GM19240 (cell line): ENCODE measurements around the gene STIM2.
"Not testable (repeated sequence)": the region's sequence is repeated elsewhere in the genome, so short reads cannot be mapped to it uniquely, and the experiment has no call there.

Source experiments
- DNase-seq: peaks from one replicate; pipeline ENCODE4 v3.0.0; 2011; ENCODE audit warnings: low spot score; ENCODE audit not compliant: insufficient read length

Gene STIM2

DNA sequence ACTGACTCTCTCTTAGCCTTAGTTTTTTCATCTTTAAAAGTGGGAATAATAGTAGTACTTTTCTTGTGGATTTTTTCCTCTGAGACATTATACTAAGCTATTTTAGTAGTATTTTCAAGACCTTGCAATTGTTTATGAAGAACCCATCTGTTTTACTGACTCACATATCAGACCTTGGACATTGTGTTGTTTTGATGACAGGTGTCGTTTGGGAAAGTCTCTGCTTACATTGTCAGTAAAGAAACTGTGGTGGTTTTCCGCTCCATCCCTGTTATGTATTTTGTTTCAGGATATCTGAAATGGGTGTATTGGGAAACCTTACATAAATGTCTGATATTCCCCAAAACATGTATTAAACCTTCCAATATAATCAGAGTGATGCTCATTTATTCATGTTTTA is 92.2 kb downstream of the STIM2 start:
- DNase-seq, result no peak

GRCh38 chr4:26953366-26953765 is 92.7 kb downstream of the STIM2 start:
- DNase-seq, result no peak

GRCh38 chr4:26953770-26954423 is 93.3 kb downstream of the STIM2 start:
- no peak for DNase-seq

DNA sequence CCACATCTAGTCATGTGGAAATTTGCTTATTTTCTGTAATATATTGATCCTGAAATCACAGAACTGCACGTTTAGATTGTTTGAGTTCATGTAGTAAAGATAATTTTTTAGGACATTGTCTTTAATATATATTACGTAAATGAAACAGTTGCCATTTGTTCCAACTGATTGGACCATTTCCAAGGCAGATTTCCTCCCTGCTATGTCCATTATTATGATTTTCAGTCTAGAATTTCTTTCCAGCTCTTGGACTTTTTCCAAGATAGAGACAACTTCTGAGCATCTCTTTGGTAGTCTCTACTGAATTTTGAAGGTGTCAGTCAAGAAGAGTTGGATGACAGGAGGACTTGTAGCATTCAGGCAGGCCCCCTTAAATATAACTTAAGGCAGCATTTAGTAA is 94.6 kb downstream of the STIM2 start:
- DNase-seq, result no peak

DNA sequence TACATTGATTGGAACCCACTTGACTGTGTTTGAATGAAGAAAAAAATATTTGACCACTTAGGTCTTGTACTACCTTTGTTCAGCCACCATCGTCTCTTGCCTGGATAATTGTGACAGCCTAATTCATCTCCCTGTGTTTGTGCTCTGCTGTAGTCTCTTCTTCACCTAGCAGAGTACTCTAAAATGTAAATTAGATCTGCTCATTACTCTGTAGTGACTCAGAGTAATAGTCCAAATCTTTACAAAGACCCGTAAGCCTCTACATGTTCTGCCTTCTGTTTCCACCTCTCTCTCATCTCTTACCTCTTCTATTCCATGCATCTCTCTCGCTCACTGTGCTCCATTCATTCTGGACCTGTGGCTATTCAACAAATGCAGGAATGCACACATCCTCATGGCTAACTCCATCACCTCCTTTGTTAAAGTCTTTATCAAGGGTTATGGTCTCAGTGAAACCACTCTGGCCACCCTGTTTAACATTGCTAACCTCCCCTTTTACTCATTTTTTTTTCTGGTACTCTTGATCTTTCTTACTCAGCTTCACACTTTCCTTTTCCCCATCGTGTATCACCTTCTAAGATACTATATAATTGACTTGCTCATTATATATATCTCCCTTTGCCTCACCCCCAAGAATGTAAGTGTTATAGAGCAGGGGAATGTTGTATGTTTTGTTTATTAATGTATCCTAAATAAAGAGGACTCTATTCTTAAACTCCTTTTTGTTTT is 98.4 kb downstream of the STIM2 start:
- no peak for DNase-seq

DNA sequence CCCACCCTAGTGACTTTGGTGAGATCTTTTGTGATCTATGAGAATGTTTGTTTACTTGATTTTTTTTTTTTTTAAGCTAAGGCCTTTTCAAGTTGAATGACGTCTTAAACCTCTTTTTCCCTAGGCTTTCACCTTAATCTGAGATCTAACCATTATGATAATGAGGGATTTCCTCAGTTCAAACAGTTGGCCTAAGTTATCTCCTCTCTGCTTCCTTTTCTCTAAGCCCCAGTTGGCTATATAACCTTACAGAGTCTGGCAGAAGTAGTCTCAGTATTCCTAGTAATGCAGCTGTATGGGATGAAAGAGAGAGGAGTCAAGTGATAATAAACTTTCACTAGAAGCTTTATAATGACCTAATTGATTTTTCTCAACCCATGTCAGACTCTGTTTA is 99.0 kb downstream of the STIM2 start:
- no peak for DNase-seq

- no peak for DNase-seq
These were observed 102.1 kb downstream of the STIM2 start for GRCh38 chr4:26962720-26963119.

- DNase-seq, result no peak
These were observed 103.9 kb downstream of the STIM2 start for GRCh38 chr4:26964512-26964911.

DNA sequence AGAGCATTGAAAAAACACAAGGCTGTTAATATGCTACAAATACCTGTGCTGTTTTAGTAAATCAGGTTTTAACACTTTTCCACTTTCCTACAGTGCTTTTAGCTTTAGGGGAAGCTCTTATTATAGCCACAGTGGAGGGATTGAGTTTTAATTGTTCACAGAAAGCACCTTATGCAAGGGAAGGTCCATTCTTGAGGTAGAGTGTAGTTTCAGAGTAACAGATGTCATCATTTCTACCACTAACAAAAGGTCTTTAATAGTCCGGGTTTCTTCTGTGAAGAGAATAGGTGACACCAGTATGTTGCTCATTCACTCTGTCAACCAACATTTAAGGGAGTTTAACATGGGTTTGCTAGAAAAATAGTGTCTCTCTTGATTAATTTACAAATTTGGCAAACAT is 104.4 kb downstream of the STIM2 start:
- no peak for DNase-seq

GRCh38 chr4:26975464-26976181 is 115.0 kb downstream of the STIM2 start:
- not testable (repeated sequence) for DNase-seq

DNA sequence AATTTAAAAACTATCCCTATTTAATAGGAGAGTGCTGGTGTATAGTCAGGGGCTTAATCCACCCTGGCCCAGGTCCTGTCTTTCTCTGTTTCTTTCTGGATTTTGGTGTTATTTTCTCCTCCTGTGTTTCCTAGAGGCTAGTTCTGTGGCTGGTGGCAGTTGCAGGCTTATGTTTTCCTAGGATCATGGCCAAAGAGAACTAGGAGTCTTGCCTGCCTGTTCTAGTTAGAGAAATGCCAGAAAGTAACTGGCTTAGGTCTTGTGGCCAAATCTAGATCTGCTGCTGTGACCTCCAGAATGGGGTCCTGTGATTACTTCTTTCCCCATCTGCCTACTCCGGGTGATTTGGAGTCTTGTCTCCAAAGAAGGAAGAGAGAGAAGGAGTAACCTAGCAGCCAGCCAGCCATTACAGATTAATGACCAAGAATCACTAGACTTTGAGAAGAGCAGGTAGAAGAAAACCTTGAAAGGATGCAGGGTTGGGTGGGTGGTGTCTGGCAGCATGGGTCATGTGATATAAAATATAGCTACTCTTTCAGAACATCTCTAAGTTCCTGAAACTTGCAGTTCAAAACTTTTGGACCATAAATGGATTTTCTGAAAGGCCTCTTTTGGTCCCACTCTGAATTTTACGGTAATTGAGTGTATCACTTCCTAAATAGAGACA is 117.9 kb downstream of the STIM2 start:
- DNase-seq, result no peak

GRCh38 chr4:26984896-26985295 is 124.3 kb downstream of the STIM2 start:
- DNase-seq, result no peak

GRCh38 chr4:26985873-26986272 is 125.2 kb downstream of the STIM2 start:
- no peak for DNase-seq

DNA sequence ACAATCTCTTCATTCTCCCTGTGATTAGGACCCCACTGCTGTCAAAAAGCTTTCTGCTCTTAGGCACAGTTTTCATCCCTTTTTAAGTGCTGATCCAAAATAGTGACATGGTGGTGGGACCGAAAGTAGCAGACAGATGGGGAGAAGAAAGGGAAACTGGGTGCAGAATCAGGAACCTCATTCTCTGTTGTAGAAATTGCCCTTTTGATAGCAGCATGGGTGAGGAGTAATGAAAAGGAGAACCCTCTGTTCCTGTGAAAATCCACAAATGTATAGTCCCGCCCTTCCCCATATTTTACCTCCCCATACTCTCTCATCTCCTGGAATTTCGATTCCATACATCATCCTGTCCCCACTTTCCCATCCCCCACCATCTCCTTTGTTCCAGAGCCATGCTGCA is 126.5 kb downstream of the STIM2 start:
- no peak for DNase-seq

DNA sequence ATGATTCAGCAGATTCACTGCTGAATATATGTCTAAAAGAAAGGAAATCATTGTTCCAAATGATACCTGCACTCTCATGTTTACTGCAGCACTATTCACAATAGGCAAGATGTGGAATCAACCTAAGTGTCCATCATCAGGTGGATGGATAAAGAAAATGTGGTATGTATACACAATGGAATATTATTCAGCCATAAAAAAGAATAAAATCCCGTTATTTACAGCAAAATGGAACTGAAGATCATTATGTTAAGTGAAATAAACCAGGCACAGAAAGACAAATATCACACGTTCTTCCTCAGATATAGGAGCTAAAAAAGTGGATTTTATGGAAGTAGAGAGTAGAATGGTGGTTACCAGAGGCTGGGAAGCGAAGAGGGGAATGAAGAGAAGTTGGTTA is 130.4 kb downstream of the STIM2 start:
- DNase-seq, result no peak

DNA sequence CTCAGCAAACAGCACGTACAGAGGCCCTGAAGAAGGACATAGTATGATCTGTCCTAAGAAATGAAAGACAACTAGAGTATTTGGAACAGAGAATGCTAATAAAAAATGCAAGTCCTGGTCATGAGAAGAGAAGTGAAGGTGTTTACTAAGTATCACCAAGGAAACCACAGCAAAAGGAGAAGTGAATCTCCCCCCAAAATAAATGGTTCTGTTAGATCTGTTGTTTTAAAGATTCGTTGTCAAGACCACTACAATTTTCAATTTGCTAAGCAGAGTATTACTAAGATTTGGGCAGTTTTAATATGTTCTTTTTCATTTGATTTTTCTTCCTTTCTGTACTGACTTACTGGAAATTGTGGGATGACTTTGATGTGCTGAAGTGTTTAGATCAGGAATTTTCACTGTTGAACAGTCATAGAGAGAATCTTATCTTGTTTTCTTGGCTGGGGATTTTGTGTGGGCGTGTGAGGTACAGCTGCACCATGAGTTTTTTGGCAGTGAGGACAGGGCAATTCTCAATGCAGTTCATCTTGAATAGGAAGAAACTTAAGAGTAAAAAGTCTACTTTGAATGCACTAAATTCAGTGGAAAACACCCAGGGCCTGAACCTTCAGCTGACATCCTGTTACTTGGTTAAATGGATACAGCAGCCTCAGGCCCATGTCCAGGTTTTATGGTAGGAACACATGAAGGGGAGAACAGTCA is 132.2 kb downstream of the STIM2 start:
- DNase-seq, result peak; percentile 4

GRCh38 chr4:26993539-26993938 is 132.9 kb downstream of the STIM2 start:
- no peak for DNase-seq

GRCh38 chr4:26993967-26994366 is 133.3 kb downstream of the STIM2 start:
- DNase-seq, result no peak

DNA sequence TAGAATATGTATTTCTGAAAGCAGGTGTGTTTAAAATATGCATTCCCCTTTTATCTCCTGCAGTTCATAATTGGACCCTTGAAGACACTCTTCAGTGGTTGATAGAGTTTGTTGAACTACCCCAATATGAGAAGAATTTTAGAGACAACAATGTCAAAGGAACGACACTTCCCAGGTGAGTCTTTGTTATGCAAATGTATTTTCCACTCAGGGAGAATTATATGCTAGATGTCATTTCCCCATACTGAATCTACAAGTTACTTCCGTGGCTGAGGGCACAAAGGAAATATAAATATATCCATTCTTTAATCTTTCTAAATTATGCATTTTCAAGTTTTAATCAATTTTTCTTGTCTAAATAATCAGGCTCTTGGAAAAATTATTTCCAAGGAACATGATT is 134.7 kb downstream of the STIM2 start:
- DNase-seq, result no peak

GRCh38 chr4:26996745-26997144 is 136.1 kb downstream of the STIM2 start:
- DNase-seq, result no peak

- no peak for DNase-seq
These were observed 139.0 kb downstream of the STIM2 start for GRCh38 chr4:26999689-27000088.
